ENCODE results near the gene SLC46A1.
"Not testable (repeated sequence)": the region's sequence is repeated elsewhere in the genome, so short reads cannot be mapped to it uniquely, and the experiment has no call there.

SLC46A1 gene
- total RNA-seq: 1.7 to 2.2 reads per million in 2 donors

DNA sequence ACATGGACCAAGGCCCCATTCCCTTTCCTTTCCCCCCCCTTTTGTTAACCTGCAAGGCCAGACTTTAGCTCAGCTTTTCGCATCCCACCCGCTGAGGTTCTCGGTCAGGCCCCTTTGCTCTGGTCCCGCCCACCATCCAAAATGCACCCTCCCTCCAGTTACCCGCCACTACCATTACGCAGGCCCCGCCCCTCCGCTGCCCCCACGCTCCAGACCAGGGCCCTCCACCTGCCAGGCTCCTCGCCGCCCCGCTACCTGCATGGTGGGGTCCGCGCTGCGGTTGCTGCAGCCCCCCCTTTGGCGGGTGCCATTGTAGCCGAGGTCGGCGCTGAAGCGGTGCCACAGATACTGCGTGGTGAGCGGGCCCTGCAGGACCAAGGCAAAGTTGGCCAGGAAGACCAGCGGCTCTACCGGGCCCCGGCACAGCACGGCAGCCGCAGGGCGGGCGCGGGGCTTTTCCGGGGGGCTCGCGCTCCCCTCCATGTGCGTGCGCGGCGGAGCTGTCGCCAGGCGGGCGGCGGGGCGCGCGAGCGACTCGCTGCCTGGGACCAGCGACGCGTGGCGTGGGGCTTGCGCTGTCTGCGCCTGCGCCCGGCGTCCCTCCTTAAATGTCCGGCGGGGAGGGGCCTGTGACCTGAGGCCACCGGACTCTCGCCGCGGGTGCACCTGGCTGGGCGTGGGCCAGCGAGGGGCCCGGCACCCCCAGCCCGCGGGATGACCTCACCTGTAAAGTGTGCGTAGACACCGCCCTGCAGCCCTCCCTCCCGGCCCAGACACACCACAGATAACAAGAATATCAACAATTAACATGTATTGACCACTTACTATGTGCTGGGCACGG lies at the start of gene SLC46A1:
Gene SLC46A1, minus strand, starts transcription at position 581 of the 841 bp plus-strand sequence. Its CDS starts 98 bp downstream, at position 483.
- DNase-seq: no peak

DNA sequence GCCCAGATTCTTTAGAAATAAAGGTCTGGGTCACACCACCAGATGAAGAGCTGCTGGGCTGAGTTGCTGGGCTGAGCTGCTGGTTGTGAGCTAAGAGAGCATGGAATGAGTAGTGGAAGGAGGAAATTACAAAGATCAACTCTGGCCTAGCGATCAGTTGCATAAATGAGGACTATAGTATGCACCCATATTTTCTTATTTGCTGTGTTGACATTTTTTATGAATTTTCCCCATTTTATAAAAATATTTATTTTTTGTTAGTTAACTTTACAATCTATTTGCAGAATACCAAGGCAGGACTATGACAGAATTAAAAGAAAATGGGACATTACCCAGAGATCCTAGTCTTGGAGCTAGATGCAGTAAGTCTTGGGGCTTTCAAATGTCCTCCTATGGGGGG lies 43.8 kb upstream of the SLC46A1 start:
- no peak for DNase-seq

DNA sequence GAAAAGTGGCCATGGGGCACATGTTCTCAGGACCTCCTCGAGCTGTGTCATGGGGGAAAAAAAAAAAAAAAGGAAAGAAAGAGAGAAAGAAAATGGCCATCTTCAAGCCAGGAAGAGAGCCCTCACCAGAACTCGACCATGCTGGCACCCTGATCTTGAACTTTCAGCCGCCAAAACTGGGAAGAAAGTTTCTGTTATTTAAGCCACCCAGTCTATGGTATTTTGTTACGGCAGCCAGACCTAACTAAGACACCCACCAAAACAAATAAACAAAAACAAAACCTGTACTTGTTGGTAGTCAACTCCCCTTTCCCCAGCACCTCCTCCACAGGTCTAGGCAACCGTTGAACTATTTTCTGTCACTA lies 41.4 kb upstream of the SLC46A1 start:
- no peak for DNase-seq

DNA sequence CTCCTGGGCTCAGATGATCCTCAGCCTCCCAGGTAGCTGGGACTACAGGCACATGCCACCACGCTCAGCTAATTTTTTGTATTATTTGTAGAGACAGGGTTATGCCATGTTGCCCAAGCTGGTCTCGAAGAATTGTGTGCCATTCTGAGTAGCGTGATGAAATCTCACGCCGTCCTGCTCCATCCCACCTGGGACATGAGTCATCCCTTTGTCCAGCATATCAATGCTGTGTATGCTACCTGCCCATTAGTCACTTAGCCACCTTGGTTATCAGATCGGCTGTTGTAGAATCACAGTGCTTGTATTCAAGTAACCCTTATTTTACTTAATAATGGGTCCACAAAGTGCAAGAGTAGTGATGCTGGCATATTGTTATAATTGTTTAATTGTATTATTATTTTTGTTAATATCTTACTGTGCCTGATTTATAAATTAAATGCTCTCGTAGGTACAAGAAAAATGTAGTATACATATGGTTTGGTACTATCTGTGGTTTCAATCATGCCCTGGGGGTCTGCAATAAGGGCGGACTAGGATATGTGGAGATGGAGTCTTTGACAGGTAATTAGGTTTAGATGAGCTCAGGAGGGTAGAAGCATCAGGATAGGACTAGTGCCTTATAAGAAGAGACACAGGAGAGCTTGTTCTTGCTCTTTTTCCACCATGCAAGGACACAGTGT lies 40.8 kb upstream of the SLC46A1 start:
- DNase-seq: no peak

DNA sequence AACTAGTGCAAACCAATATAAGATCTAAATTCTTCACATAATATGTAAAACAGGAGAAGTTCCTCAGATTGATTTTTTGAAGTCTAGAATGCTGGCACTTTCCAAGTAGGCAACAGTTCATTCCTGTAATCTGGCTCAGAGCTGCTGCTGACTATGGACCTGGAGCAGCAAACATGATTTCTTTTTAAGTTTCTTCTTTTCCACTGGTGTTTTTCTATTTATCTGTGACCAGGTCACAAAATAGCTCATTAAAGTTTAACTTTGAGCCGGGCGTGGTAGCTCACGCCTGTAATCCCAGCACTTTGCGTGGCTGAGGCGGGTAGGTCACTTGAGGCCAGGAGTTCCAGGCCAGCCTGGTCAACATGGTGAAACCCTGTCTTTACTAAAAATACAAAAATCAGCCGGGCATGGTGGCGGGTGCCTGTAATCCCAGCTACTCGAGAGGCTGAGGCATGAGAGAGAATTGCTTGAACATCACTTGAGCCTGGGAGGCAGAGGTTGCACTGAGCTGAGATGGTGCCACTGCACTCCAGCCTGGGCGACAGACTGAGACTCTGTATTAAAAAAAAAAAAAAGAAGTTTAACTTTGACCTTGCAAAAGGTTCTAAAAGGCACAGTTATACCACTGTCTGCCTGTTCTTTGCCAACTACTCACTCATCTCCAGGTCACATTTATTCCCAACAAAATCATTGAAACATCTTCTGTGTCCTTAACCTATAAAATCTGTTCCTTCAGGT lies 38.1 kb upstream of the SLC46A1 start:
- no peak for DNase-seq

DNA sequence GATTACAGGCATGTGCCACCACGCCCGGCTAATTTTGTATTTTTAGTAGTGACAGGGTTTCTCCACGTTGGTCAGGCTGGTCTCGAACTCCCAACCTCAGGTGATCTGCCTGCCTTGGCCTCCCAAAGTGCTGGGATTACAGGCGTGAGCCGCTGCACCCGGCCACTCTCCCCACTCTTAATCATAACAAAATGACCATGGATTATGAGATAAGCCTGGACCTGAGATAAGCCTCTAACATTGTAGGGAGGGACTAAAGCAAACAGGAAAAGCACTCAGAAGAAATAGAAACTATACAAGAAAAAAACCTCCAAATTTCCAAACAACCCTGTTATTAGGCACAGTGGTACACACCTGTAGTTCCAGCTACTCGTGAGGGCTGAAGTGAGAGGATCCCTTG lies 28.3 kb upstream of the SLC46A1 start:
- DNase-seq: not testable (repeated sequence)

DNA sequence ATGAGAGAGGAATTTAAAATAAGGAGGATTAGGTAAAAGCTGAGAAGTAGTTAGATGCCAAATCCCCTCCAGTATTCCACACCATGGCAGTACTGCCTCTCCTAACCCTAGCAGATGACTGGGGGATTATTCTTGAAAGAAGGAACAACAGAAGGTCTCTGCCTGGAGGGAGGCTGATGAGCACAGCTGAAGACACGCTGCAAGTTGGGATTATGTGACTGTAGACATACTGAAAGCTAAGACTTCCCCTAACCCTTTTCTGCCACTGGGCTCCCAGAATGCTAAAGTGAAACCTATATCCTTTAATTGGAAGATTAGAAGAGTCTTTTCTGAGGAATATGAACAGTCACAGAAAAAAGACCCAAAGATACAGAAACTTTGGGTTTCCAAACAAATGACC lies 27.7 kb upstream of the SLC46A1 start:
- no peak for DNase-seq

DNA sequence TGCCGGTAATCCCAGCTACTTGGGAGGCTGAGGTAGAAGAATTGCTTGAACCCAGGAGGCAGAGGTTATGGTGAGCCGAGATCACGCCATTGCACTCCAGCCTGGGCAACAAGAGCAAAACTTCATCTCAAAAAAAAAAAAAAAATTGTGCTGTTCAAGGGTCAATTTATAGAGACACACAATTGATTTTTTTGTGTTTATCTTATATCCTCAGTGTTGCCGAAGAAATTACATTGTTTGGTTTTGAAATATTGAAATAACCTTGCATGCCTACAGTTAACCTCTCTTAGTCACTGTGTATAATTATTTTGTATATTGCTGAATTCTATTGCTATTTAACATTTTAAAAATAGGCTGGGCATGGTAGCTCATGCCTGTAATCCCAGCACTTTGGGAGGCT lies 22.0 kb upstream of the SLC46A1 start:
- DNase-seq: not testable (repeated sequence)

DNA sequence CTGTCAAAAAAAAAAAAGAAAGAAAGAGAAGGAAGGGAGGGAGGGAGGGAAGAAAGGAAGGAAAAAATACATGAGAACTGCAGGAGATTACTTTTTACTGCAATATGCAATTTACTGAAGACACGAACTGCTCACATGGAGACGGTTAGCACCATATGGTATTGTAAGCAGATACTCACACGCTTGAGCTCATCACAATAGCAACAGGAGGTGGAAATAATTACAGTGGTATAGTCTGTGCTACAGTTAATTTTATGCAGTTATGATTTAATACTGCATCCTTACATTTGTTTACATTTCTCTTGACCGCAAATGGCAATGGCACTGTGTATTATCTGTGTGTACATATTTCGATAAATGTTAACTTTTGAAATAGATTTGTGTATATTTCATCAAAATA lies 21.4 kb upstream of the SLC46A1 start:
- DNase-seq: no peak

DNA sequence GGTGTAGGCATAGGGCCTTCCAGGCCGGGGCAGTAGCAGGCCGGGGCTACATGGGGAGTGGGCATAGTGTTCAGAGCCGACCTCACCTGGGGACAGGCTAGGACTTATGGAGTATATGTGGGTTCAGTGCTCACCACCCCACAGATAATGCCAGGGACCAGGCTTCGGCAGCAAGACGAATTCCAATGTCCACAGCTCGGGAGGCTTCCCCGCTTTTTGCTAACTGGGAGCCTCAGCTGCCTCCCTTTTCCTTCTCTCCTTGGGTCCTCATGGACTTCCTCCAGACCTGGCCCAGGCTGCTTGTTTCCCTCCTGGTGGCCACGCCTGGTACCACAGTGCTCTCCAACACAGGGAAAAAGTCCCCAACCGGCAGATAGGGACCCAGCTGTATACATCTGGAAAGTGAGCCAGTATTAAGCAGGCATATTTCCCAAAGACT lies 20.1 kb upstream of the SLC46A1 start:
- DNase-seq: no peak

DNA sequence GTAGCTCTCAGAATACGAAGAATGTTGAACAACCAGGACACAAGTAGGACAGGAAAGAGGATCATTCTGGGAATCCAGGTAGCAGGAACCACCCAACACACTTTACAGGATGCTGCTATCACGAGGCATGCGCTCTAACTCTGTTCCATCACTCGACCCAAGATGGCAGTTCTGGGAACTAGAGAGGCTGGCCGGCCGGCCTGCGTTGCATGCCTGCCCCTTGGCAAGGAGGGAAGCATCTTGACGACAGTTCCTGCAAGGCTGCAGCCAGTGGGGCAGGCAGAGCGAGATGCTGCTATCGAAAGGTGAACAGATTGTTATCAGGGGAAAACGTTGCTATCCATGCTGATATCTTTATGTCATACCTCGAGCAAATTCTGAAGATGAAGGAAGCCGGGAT lies 19.2 kb upstream of the SLC46A1 start:
- no peak for DNase-seq

DNA sequence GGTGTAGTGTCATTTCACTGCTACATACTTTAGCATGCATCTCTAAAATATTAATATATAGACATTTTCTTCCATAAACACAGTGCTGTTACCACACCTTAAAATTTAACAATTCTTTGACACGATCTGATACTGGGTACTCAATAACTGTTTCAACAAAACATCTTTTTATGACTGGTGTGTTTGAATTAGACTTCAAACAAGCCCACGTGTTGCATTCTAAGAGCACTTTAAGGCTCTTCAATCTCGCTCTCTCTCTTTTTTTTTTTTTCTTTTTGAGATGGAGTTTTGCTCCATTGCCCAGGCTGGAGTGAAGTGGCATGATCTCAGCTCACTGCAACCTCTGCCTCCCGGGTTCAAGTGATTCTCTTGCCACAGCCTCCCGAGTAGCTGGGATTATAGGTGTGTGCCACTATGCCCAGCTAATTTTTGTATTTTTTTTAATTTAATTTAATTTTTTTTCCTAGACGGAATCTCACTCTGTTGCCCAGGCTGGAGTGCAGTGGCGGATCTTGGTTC lies 15.8 kb upstream of the SLC46A1 start:
- DNase-seq: no peak

DNA sequence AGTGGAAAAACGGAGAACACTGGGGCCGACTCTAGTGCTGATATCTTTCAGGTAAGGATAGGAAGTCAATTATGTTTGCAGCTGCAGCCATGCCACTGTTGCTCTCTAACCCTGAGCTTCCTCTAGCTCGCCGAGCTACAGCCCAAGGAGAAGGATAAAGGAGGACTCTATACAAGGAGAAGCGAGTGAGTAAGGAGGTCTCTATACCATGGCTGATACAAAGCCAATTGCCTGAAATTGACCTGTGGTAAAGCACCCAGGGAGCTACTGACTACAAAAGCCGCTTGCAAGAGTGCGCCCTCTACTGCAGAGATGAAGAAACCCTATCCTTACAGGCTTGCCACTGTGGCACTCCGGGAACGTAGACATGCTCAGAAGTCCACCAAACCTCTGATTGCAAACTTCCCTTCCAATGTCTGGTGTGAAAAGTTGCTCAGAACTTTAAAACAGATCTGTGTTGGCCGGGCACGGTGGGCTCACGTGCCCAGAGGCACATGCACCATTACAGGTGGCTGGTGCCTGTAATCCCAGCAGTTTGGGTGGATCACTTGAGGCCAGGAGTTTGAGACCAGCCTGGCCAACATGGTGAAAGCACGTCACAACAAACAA lies 10.8 kb upstream of the SLC46A1 start:
- DNase-seq: no peak

DNA sequence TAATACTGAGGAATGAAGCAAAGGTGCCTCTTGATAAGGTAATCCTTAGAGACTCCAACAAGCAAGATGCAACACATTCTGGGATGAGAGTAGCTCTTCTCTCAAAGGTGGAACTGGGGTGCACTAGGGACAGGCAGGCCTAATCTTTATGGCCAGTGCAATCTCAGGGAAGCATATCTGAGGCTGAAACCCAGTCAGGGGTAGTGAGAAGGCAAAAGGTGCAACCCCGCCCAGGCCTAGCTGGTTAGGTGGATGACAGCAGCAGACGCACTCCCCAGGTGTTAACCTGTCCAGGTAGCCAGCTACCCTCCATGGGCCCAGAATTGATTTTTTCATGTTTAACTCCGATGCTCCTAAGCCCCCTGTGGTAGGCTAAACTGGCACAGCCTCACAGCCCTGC lies 9.9 kb upstream of the SLC46A1 start:
- DNase-seq: no peak

DNA sequence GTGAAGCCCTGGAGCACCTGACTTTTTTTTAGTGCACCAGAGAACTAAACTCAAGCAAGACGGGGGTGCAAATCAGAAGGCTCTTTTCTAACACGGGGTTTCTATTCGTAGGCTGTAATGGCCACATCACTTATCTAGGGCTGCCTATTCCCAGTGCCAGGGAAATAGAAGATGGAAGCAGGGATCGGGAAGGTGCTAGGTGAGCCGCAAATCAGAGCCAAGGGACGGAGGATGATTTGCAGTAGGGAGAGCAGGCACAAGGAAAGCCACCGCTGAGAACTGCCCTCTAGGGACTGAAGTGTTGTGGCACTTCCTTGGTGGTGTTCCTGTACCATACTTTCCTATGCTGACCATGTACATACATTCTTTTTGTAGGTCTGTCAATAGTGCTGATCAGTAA lies 7.8 kb upstream of the SLC46A1 start:
- DNase-seq: no peak

DNA sequence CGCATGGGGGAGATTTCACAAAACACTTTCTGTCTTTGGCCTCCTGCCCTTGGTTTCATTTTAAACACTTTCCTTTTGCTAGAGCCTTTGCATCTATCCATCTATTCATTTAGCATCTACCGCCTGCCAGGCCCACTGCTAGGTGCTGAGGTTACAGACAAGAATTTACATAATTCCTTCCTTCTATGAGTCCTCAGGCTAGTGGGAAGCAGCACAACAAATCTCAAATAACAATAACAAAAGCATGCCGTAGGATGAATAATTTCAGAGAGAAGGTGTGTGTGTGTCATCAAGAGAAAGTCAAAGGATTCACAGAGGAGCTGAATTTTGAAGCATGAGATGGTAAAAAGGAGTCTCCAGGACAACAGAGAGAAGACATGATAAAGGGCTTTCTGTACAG lies 6.1 kb upstream of the SLC46A1 start:
- no peak for DNase-seq

DNA sequence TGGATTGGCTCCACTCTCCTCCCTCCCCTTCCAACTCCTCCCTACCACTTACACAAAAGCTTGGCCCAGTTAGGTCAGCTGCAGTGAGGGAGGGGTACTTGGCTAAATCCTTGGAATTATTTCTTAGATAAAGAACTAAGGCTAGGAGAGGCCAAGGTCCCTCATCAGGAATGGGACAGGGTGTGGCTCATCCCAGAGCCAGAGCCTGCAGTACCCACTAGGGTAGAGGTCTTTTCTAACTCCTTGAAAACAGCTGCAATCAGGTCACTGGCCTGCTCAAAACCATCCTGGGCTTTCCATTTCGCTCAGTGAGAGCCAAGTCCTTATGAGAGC lies 1.9 kb upstream of the SLC46A1 start:
- DNase-seq: no peak

DNA sequence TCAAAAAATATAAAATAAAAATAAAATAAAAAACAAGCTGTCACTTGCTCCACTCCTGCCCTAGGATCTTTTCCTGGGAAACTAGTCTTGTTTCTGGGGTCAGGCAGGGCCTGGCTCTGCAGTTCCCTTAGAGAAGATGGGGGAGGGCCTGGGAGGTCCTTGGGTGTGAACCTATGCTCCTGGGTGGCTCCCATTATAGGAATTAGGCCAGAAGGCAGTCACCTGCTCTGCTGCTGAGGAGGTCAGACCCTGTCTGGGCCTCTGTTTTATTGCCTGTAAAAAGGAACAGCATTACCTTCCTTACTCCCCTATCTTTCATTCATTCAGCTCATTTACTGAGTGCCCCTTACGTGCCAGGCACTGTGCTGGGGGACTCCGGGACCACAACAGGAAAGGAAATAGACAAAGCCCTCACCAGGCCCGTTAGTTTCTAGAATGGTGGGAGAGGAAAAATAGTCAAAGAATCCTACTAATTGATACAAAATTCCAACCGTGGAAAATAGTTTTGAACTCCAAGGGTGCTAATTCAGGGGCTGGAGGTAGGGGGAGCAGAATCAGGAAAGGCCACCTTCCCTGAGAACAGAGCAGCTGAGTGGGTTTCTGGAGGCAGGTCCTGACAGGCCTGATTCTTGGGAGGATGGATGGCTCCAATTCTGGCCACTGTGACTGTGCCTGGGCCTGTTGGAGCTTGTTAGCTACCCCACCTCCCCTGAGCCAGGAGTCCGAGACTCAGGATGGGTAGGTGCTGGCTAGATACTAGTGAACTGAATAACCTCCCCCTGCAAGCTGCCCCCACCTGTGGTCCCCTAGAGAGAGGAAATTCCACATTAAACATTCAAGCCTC lies 1.3 kb upstream of the SLC46A1 start:
- no peak for DNase-seq

DNA sequence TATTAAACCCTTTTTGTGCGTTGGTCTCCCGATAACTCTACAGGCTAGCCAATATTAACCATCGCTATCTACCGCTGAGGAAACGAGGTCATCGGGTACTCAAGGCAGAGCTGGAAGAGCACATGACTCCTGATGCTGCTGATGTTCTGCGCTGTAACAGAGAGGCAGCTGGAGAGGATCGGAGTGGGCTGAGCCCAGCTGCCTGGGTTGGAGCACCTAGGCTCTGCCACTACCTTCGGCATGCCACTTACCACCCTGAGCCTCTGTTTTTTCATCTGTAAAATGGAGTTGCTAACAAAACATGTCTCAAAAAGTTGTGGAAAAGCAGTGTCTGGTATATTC lies 432 bp upstream of the SLC46A1 start:
- no peak for DNase-seq

DNA sequence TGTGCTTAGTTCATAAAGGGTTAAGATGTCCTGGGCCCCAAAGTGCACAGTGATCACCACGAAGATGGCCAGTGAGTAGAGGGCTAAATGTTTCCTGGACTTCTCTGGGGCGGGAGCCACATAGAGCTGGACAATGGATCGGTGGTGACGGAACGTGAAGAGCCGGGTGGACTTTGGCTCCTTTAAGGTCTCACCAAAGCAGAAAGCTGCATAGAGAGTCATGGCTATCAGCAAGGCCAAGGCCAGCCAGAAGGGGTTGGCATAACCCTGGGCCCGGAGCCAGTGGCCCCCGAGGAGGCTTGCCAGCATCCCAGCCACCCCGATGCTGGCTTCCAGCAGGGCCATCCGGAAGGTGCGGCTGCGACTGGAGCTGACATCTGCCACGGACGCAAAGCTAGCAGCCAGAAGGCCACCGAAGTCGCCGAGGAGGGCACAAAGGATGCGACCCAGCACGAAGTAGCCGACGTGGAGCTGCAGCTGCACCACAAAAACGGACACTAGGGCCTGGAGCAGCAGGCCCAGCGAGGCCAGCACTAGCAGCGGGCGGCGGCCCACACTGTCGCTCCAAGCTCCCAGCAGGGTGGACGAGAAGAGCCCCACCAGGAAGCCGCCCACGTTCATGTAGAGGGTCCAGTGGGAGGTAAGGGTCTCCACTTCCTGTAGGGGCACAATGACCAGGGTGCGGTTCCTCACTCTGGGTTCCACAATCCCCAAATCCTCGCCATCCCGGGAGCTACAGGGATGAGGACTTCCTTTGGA lies 1.0 kb downstream of the SLC46A1 start:
- DNase-seq: no peak

DNA sequence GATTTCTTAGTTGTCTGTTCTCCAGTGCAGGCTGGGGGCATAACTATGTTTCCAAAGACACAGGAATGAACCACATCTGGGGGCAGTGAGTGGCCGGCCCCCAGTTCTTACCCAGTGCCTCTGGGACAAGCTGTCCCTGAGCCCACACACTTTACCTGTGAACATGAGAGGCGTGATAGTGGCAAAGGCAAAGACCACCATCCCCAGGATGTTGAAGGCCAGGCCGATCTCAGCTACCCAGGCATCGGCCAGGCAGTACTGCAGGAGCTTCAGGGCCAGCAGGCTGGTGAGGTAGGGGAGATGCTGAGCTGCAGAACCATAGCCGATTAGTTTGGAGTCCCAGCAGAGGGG lies 1.6 kb downstream of the SLC46A1 start:
- DNase-seq: no peak

DNA sequence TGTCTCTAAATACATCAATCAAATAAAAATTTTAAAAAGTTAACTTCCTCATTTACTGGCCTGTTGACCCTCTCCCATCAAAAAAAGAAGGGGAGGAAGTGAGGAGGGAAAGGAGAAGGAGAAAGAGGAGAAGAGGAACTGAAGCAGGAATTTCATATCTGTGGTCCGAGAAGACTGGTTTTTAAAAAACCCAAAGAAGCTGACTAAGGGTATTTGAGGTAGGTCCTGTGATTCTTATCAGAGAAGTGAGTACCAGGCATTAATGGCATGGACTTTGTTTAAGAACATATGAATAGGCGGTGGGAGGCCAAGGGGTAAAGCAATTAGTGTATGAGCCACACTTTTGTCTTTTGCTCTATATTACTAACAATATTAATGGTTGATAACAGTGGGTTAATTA lies 2.0 kb downstream of the SLC46A1 start:
- no peak for DNase-seq
